Nephron (organoid): ENCODE measurements around the gene TMEM120B.
A peak's percentile ranks its signal among the peaks of the same experiment; 100 is the strongest.
"Not testable (repeated sequence)": the region's sequence is repeated elsewhere in the genome, so short reads cannot be mapped to it uniquely, and the experiment has no call there.

Experiments
- H3K27ac Mint-ChIP-seq, 3 experiments: 2 replicates each; pipeline ENCODE4 v1.8.0; 2020; ENCODE audit warnings: mixed read lengths in 3 of 3, mild to moderate bottlenecking in 2 of 3, moderate library complexity in 1 of 3
- H3K27me3 Mint-ChIP-seq: 2 replicates; pipeline ENCODE4 v1.8.0; 2021; ENCODE audit warnings: low read depth, mild to moderate bottlenecking, moderate library complexity, mixed read lengths
- H3K36me3 Mint-ChIP-seq: 2 replicates; pipeline ENCODE4 v1.8.0; 2020; ENCODE audit warnings: low read depth, mixed read lengths
- H3K4me1 Mint-ChIP-seq: 2 replicates; pipeline ENCODE4 v1.8.0; 2020; ENCODE audit warnings: mixed read lengths
- H3K4me3 Mint-ChIP-seq, 3 experiments: 2 replicates each; pipeline ENCODE4 v1.8.0; 2020; ENCODE audit warnings: mild to moderate bottlenecking in 3 of 3, mixed read lengths in 3 of 3, moderate library complexity in 2 of 3
- H3K9me3 Mint-ChIP-seq: 2 replicates; pipeline ENCODE4 v1.8.0; 2020; ENCODE audit warnings: mixed read lengths
- CTCF ChIP-seq, 3 experiments: fragments of 200-600 bp; sonication (generic); IDR thresholded peaks; one replicate each; pipeline ENCODE4 v1.5.0; 2021; ENCODE audit warnings: antibody characterized with exemption in 3 of 3; ENCODE audit not compliant: unreplicated experiment in 3 of 3

The TMEM120B gene

GRCh38 chr12:121693155-121693687 is 19.3 kb upstream of the TMEM120B start:
- Mint-ChIP-seq H3K36me3 (no peaks in the 10 kb centered on the region), H3K27ac (no peak overlapping the region), H3K9me3 (no peaks in the 10 kb centered on the region), H3K4me3 (no peak overlapping the region), H3K27me3 (peaks cover 4% of the 10 kb centered on the region), H3K4me1 (peaks cover 7% of the 10 kb centered on the region)
- TF ChIP-seq CTCF (IDR thresholded peaks at IDR 0.05; ENCODE audit: unreplicated experiment in 3 of 3): no peak

GRCh38 chr12:121697093-121697698 is 15.4 kb upstream of the TMEM120B start:
- Mint-ChIP-seq H3K9me3 (no peaks in the 10 kb centered on the region), H3K27me3 (no peaks in the 10 kb centered on the region), H3K36me3 (no peaks in the 10 kb centered on the region), H3K27ac (no peak overlapping the region), H3K4me3 (no peak overlapping the region), H3K4me1 (peaks cover 6% of the 10 kb centered on the region)
- peak; percentile 48 to 72 (median 50) for TF ChIP-seq CTCF (IDR thresholded peaks at IDR 0.05; ENCODE audit: unreplicated experiment in 3 of 3)

- H3K27ac Mint-ChIP-seq, H3K9me3 Mint-ChIP-seq, H3K27me3 Mint-ChIP-seq, H3K4me1 Mint-ChIP-seq, H3K4me3 Mint-ChIP-seq, H3K36me3 Mint-ChIP-seq: not testable (repeated sequence)
These were observed 14.7 kb upstream of the TMEM120B start for GRCh38 chr12:121697861-121698260.

GRCh38 chr12:121701667-121702277 is 10.8 kb upstream of the TMEM120B start:
- TF ChIP-seq CTCF (IDR thresholded peaks at IDR 0.05; ENCODE audit: unreplicated experiment in 3 of 3): no peak
- peaks cover 6% of the 10 kb centered on the region for H3K4me1 Mint-ChIP-seq
- peaks cover 8% of the 10 kb centered on the region for H3K27me3 Mint-ChIP-seq
- H3K27ac Mint-ChIP-seq: no peak overlapping the region
- H3K4me3 Mint-ChIP-seq: no peak overlapping the region
- peaks cover 7% of the 10 kb centered on the region for H3K9me3 Mint-ChIP-seq
- H3K36me3 Mint-ChIP-seq: no peaks in the 10 kb centered on the region

GRCh38 chr12:121702944-121703343 is 9.6 kb upstream of the TMEM120B start:
- Mint-ChIP-seq H3K27ac (no peak overlapping the region), H3K4me1 (peaks cover 6% of the 10 kb centered on the region), H3K27me3 (peaks cover 8% of the 10 kb centered on the region), H3K4me3 (no peak overlapping the region), H3K9me3 (peaks cover 7% of the 10 kb centered on the region), H3K36me3 (no peaks in the 10 kb centered on the region)
- TF ChIP-seq CTCF (IDR thresholded peaks at IDR 0.05; ENCODE audit: unreplicated experiment in 3 of 3): no peak

GRCh38 chr12:121705514-121705913 is 7.0 kb upstream of the TMEM120B start:
- no peaks in the 10 kb centered on the region for H3K36me3 Mint-ChIP-seq
- no peak for TF ChIP-seq CTCF (IDR thresholded peaks at IDR 0.05; ENCODE audit: unreplicated experiment in 3 of 3)

More at GRCh38 chr12:121705514-121705913, 7.0 kb upstream of the TMEM120B start:
- Mint-ChIP-seq H3K9me3 (peaks cover 7% of the 10 kb centered on the region), H3K27me3 (peaks cover 8% of the 10 kb centered on the region), H3K4me3 (peak overlapping the region in 1 of 3 experiments; percentile 2), H3K4me1 (peaks cover 6% of the 10 kb centered on the region), H3K27ac (no peak overlapping the region)
